T1000 (cell line): Measurements from ENCODE around the gene ITGA3.
A peak's percentile ranks its signal among the peaks of the same experiment; 100 is the strongest.

Source experiments
- DNase-seq: peaks from one replicate; lab custom pipeline; 2025; ENCODE audit warnings: mixed read lengths; lab: John Stamatoyannopoulos, UW

Gene ITGA3

GRCh38 chr17:50055426-50056216 lies at the start of gene ITGA3:
ITGA3 (plus strand) TSS chr17:50056110; CDS start chr17:50056440, 330 bp downstream.
- DNase-seq: peak; percentile 91

DNA sequence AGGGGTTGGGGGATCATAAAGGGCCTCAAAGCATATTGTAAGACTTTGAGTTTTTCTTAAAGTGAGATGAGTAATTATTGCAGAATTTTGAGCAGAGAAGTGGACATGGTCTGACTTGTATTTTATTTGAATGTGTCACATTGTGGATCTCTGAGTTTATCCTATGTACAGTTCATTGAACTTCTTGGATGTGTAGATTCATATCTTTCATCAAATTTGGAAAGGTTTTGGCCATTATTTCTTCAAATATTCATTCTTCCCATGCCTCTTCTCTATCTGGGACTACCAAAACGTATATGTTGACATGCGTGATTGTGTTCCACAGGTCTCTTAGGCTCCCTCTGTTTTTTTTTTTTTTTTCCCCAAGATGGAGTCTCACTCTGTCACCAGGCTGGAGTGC lies 46.6 kb upstream of the ITGA3 start:
- no peak for DNase-seq

DNA sequence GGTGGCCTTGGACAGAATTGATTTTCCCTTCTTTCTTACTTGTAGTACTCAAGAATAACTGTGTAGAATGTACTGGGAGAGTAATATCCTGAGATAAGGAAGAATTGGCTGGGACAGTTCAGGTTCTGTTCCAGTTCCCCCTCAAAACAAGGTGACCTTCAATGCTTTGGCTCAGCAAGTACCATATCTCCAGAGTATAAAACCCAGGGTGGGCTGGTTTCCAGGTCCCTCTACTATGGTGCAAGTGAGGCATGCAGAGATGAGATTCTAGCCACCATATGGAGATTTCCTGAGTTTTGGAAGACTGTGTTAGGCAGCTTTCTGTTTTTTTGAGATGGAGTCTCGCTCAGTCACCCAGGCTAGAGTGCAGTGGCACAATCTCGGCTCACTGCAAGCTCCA lies 42.8 kb upstream of the ITGA3 start:
- DNase-seq: no peak

GRCh38 chr17:50014471-50015088 lies 41.3 kb upstream of the ITGA3 start:
- no peak for DNase-seq

DNA sequence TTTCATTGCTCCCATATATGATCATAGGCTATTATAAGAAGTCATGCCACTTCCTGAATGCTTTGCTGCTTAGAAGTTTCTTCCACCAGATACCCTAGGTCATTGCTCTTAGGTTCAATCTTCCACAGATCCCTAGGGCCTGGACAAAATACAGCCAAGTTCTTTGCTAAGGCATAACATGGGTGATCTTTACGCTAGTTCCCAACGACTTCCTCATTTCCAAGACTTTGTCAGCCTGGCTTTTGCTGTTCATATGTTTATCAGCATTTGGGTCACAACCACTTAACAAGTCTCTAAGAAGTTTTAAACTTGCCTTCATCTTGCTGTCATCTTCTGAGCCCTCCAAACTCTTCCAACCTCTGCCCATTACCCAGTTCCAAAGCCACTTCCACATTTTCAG lies 40.8 kb upstream of the ITGA3 start:
- DNase-seq: no peak

- no peak for DNase-seq
These were observed 37.0 kb upstream of the ITGA3 start for GRCh38 chr17:50018909-50019308.

DNA sequence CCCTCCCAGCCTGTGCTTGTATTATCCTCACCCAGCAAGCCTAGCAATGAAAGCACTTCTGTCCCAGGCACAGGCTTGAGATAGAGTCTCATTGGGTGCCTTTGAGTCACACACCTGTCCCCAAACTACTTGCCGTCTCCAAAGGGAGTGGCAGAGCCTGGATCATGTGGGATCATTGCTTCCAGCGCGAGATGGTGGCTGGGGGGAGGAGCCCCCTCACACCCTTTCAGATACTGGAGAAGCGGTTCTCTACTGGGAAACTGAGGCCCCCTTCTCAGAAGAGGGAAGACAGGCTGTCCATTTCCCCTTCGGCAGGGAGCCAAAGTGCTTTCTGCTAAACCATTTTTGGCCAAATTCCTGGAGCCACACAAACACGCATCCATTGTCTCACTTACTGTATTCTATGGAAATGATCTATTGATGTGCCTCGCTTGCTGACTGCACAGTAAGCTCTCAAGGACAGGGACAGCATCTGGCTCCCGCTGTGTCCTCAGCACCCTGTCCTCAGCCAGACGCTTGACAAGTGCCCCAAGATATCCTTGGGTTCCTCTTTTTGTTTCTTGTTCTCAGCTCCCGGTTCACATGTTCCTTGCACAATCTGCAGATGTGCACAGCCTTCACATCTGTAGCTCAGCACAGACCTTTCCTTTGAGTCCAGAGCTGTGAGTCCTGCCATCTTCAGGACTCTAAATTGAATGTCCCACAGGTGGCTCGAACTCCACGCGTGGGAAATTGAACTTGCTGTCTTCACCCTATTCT lies 34.9 kb upstream of the ITGA3 start:
- DNase-seq: no peak

DNA sequence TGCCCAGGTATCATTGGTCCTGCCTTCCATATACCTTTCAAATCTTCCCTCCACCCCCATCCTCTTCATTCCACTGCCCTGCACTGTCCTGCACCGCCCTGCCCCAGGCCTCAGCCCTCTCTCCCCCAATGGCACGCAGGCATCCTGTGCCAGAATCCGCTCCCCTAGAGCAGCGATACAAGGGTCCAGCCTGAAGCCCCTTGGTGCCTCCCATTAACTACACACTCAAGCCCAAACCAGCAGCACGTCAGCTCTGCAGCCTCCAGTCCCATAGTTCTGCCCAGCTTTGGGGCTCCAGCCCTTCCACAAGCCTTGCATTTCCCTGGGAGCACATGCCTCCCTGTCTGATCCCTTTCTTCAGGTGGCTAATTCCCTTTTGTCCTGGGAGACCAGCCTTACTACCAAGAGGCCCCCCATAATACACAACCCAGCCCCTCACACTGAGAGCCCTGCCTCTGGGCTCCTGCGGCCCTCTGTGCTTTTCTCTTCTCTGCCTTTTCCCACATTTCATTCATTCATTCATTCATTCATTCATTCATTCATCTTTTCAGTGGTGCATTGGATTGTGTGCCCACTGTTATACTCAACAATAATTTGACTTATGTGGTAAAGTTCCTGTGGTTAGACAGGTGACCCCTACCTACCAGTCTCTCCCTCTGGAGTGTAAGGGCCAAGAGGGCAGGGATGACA lies 34.1 kb upstream of the ITGA3 start:
- DNase-seq: no peak

DNA sequence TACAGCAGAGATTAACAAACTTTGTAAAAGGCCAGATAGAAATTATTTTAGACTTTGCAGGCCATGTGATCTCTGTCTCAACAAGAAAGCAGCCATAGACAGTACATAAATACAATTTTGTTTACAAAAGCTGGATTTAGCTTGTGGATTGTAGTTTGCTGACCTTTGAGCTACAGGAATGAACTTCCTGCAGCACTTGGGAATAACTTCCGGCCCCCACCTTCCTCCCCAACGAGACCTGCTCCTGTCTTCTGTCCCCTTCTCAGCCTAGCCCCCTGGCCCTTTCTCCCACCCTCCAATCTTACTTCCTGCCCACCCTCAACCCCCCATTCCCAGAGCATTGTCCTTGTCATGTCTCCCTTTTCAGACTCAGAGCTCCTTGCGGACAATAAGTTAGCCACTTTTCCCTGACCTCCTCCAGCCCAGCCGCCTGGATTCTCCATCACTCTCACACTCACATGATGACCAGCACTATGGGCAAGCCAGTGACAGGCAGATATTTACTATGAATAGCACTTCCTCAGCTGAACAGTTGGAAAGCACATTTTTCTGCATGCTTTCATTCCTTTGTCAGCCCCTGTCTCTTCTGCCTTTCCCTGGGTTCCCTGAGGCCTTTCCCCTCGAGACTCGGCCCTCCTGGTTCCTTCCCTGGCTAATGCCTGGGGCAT lies 33.3 kb upstream of the ITGA3 start:
- DNase-seq: no peak

GRCh38 chr17:50023520-50023919 lies 32.4 kb upstream of the ITGA3 start:
- no peak for DNase-seq

DNA sequence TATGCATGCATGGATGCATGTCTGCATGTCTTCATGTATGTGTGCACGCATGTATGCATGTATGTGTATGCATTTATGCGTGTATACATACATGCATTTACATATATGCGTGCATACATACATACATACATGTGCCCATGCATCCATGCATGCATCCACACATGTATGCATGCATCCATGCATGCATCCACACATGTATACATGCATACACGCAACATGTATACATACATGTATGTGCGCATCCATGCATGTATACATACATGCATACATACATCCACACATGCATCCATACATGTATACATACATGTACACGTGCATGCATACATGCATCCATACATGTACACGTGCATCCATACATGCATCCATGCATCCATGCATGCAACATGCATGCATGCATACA lies 31.1 kb upstream of the ITGA3 start:
- DNase-seq: no peak

DNA sequence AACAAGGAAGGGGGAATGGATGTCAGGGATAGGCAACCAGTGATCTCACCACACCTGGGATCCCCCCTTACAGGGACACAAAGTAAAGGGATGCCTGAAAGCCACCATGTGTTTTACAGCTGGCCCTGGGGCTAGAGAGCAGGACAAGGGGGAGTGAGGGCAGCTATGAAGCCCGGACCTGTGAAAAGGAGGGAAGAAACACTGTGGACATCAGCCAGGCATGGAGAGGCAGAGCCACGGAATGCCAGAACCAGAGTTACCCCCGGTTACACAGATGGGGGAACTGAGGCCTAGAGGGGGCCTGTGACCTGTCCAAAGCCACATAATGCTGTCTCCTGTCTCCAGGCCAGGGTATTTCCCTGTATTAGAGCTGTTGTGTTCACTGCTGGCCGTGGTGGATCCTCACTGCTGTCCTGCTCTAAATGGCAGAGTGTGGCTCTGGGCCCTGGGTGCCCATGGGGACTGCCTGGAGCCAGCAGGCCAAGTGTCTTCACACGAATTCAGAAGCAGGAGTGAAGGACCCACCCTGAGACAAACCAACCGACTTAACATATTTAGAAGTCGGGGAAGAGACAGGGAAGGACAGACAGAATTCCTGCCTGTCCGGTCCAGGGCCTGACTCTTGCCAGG lies 29.7 kb upstream of the ITGA3 start:
- no peak for DNase-seq

- DNase-seq: peak; percentile 84
These were observed 29.1 kb upstream of the ITGA3 start for GRCh38 chr17:50026837-50027171.

- peak; percentile 94 for DNase-seq
These were observed 28.6 kb upstream of the ITGA3 start for GRCh38 chr17:50027172-50027880.

GRCh38 chr17:50027881-50028735 lies 27.8 kb upstream of the ITGA3 start:
- peak; percentile 87 for DNase-seq

DNA sequence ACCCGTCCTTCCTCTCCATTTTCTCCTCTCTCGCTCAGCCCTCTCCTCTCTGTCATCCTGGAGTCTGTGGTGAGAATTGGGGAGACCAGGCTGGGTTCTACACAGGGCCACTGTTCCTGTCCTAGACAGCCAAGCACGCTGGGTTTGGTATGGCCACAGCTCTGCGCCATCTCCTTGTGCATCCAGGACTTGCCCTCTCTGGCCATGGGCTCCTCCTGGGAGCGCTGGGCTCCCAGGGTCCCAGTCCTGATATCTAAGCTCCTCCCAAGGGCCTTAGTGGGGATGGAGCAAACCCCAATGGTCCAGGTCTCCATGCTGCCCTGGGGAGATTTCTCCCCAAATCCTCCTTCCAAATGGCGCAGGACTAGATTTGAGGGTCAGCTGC lies 27.2 kb upstream of the ITGA3 start:
- DNase-seq: no peak

- DNase-seq: no peak
These were observed 26.7 kb upstream of the ITGA3 start for GRCh38 chr17:50029185-50029584.

GRCh38 chr17:50033316-50033715 lies 22.6 kb upstream of the ITGA3 start:
- no peak for DNase-seq

DNA sequence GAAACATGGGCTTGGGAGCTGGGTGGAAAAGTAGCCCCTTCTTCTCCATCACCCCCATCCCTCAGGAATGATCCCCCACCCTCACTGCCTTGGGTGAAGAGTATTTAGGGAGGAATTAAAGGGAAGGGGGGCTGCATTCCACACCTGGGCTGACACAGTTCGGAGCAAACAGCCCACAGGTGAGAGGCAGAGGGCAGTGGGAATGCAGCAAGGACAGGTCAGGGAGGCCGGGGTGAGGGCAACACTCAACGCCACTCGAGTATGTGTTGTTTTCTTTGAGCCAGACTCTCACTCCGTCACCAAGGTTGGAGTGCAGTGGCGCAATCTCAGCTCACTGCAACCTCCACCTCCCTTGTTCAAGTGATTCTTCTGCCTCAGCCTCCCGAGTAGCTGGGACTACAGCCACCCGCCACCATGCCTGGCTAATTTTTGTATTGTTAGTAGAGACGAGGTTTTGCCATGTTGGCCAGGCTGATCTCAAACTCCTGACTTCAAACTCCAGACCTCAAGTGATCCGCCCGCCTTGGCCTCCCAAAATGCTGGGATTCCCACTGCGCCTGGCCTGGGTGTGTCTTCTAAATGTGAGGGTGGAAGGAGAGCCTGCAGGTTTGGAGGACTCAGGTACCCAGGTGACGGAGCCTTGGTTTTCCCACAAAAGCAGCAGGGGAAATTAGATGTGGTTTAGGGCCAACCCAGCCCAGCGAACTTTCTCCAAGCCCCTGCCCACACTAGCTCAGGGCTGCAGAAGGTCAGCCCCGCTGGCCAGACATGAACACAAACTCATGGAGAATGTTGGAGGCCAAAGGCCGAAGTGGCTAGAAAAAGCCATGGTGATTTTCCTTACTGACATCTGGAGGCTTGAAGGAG lies 21.2 kb upstream of the ITGA3 start:
- DNase-seq: no peak
